K562 (cell line): ENCODE measurements around the gene PRM2. TPM values are rescaled to one million over a fixed set of nuclear protein-coding genes. Genes with fewer than 3 reads are reported as not detected.

ENCODE experiments used
- ATAC-seq: fragments of 200-7000 bp; cut with Tn5 transposase; 3 replicates; pipeline ENCODE4 v1.9.1; 2020; ENCODE audit warnings: moderate library complexity
- BruUV-seq: library from RNA; stranded (reverse); fragments of 400-500 nt; replicated peaks from 2 replicates; lab custom pipeline; 2021; lab: Mats Ljungman, UMichigan
- CTCF ChIA-PET: fragments of 300-600 bp; formaldehyde crosslinking; extraction: SDS; loops from one replicate; lab custom pipeline; 2021; ENCODE audit warnings: low intra/inter-chr PET ratio; lab: Yijun Ruan, JAX
- POLR2A ChIA-PET: fragments of 300-600, 350-650 bp; sonication (Branson Sonifier 250); formaldehyde crosslinking; extraction: SDS; loops from one replicate; lab custom pipeline; 2021; ENCODE audit warnings: antibody characterized with exemption, inconsistent platforms; lab: Yijun Ruan, JAX
- DNase-seq, 4 experiments: peaks; one replicate each; pipeline versions ENCODE4 v3.0.0 to v3.0.0-alpha.2; 2011 to 2018; ENCODE audit warnings: low spot score in 3 of 4, mixed read lengths in 3 of 4; ENCODE audit errors: extremely low read depth in 1 of 4
- FAIRE-seq: peaks from 2 replicates; lab custom pipeline; 2011; peaks lifted over from hg19 to GRCh38; lab: Jason Lieb, UNC
- H2AFZ ChIP-seq: 2 replicates; pipeline ENCODE4 v1.6.0; 2011; ENCODE audit warnings: low read depth, low read length, control low read depth, inconsistent platforms
- H3K27ac ChIP-seq: fragments of 200-600 bp; 3 replicates; pipeline ENCODE4 v1.8.0; 2011; ENCODE audit warnings: low read depth, mild to moderate bottlenecking, control low read depth, inconsistent platforms, low read length, moderate library complexity, mixed read lengths; ENCODE audit errors: extremely low read depth
- H3K27me3 ChIP-seq, 2 experiments: fragments of 300-600 bp in 1 of 2; 2 replicates in 1 of 2; 3 replicates in 1 of 2; pipeline versions ENCODE4 v1.6.0 to v1.8.0; 2011; ENCODE audit warnings: inconsistent platforms in 2 of 2, low read length in 2 of 2, mild to moderate bottlenecking in 1 of 2, mixed read lengths in 1 of 2, moderate library complexity in 1 of 2; ENCODE audit not compliant: control insufficient read depth in 2 of 2, insufficient read depth in 2 of 2
- H3K36me3 ChIP-seq: fragments of 300-600 bp; 3 replicates; pipeline ENCODE4 v1.8.0; 2011; ENCODE audit warnings: mild to moderate bottlenecking, low read length, inconsistent platforms; ENCODE audit not compliant: control insufficient read depth, insufficient read depth
- H3K4me1 ChIP-seq, 2 experiments: fragments of 200-600 bp in 1 of 2; replicated peaks in 1 of 2; 2 replicates in 1 of 2; 3 replicates in 1 of 2; pipeline versions ENCODE4 v1.5.1 to v1.8.0; 2011; ENCODE audit warnings: inconsistent platforms in 2 of 2, low read length in 2 of 2, mild to moderate bottlenecking in 1 of 2, mixed read lengths in 1 of 2, moderate library complexity in 1 of 2; ENCODE audit not compliant: control insufficient read depth in 2 of 2, insufficient read depth in 2 of 2
- H3K4me2 ChIP-seq: 2 replicates; pipeline ENCODE4 v1.6.1; 2011; ENCODE audit warnings: low read length, control low read depth, inconsistent platforms, mixed read lengths; ENCODE audit not compliant: insufficient read depth
- H3K4me3 ChIP-seq: fragments of 200-600 bp; sonication (generic), shearing (Covaris generic); 2 replicates; pipeline ENCODE4 v1.5.1; 2016; ENCODE audit warnings: control low read depth, inconsistent platforms
- H3K79me2 ChIP-seq: fragments of 200-600 bp; 3 replicates; pipeline ENCODE4 v1.8.0; 2011; ENCODE audit warnings: low read length, inconsistent platforms; ENCODE audit not compliant: control insufficient read depth, insufficient read depth
- H3K9ac ChIP-seq, 2 experiments: 2 replicates each; pipeline versions ENCODE4 v1.6.0 to v1.6.1; 2011; ENCODE audit warnings: low read depth in 2 of 2, low read length in 2 of 2, control low read depth in 1 of 2, inconsistent platforms in 1 of 2, mild to moderate bottlenecking in 1 of 2, mixed read lengths in 1 of 2; ENCODE audit not compliant: insufficient read depth in 1 of 2
- H3K9me1 ChIP-seq: one replicate; pipeline ENCODE4 v1.6.0; 2011; ENCODE audit warnings: inconsistent platforms, mild to moderate bottlenecking, low read length, moderate library complexity; ENCODE audit not compliant: control insufficient read depth, insufficient read depth
- H3K9me3 ChIP-seq: replicated peaks from 2 replicates; pipeline ENCODE4 v1.5.1; 2011; ENCODE audit warnings: low read depth, low read length, inconsistent platforms; ENCODE audit not compliant: control insufficient read depth, insufficient read depth
- H4K20me1 ChIP-seq: replicated peaks from 2 replicates; pipeline ENCODE4 v1.6.1; 2011; ENCODE audit warnings: low read length, inconsistent platforms, mixed read lengths; ENCODE audit not compliant: control insufficient read depth, insufficient read depth
- ATF6 ChIP-seq: sonication (generic); formaldehyde crosslinking; IDR thresholded peaks from 2 replicates; pipeline ENCODE4 v1.4.0; 2020; ENCODE audit warnings: mild to moderate bottlenecking, missing genetic modification reagents
- ATF7 ChIP-seq: fragments of 450-650 bp; IDR thresholded peaks from 2 replicates; pipeline ENCODE4 v1.7.1; 2014; ENCODE audit warnings: mild to moderate bottlenecking, moderate library complexity
- BHLHE40 ChIP-seq: IDR thresholded peaks from 2 replicates; pipeline ENCODE4 v1.6.1; 2011; ENCODE audit warnings: low read length, improper control_type of control experiment
- CXXC5 ChIP-seq: fragments of 250-450 bp; sonication (Bioruptor Pico); IDR thresholded peaks from 2 replicates; pipeline ENCODE4 v1.8.0; 2022; ENCODE audit warnings: inconsistent platforms, mild to moderate bottlenecking, moderate library complexity
- ELF2 ChIP-seq: fragments of 250-450 bp; sonication (Bioruptor Pico); IDR thresholded peaks from 2 replicates; pipeline ENCODE4 v1.5.0; 2021; ENCODE audit warnings: mild to moderate bottlenecking
- NR4A1 ChIP-seq, 2 experiments: fragments of 250-450 bp in 1 of 2; fragments of 450-650 bp in 1 of 2; sonication (Bioruptor Pico) in 1 of 2; IDR thresholded peaks; 2 replicates each; pipeline versions ENCODE4 v1.4.0 to v1.6.1; 2016 to 2020; ENCODE audit warnings: mild to moderate bottlenecking in 2 of 2, missing compliant biosample characterization in 1 of 2, missing genetic modification characterization in 1 of 2, moderate library complexity in 1 of 2
- THRB ChIP-seq: fragments of 450-650 bp; formaldehyde crosslinking; conservative IDR thresholded peaks from 2 replicates; pipeline ENCODE4 v1.4.0; 2022; ENCODE audit warnings: mild to moderate bottlenecking, missing genetic modification characterization
- USF2 ChIP-seq: sonication (generic); formaldehyde crosslinking; IDR thresholded peaks from 2 replicates; pipeline ENCODE4 v1.5.0; 2020; ENCODE audit warnings: missing genetic modification reagents
- ZNF12 ChIP-seq: sonication (generic); formaldehyde crosslinking; IDR thresholded peaks from 2 replicates; pipeline ENCODE4 v1.4.0; 2020; ENCODE audit warnings: mild to moderate bottlenecking, missing genetic modification reagents
- ZNF175 ChIP-seq: fragments of 200-800 bp; sonication (Bioruptor generic); IDR thresholded peaks from 2 replicates; pipeline ENCODE4 v1.6.1; 2016; ENCODE audit warnings: low read depth, mild to moderate bottlenecking, missing genetic modification characterization, missing compliant biosample characterization
- ZNF592 ChIP-seq: fragments of 450-650 bp; IDR thresholded peaks from 2 replicates; pipeline ENCODE4 v1.6.1; 2017; ENCODE audit warnings: antibody characterized with exemption, mild to moderate bottlenecking
- ZNF75A ChIP-seq: fragments of 450-650 bp; formaldehyde crosslinking; IDR thresholded peaks from 2 replicates; pipeline ENCODE4 v1.4.0; 2020; ENCODE audit warnings: mild to moderate bottlenecking
- WGBS: fragments of 100-300 bp; shearing (Covaris generic); methylation state at CpG from one replicate; pipeline ENCODE4 v1.1.6; 2016; ENCODE audit warnings: low coverage, mixed read lengths; ENCODE audit not compliant: insufficient coverage; ENCODE audit errors: missing lambda C conversion rate; 5-methylcytosine and 5-hydroxymethylcytosine counted together
- in situ Hi-C: fragments of 300-500 bp; cut with MboI; formaldehyde crosslinking; loops from 4 replicates; pipeline ENCODE4 v1.15.0; 2018; ENCODE audit warnings: inconsistent platforms, mixed read lengths
- intact Hi-C: fragments of 100-400 bp; cut with micrococcal nuclease; formaldehyde crosslinking; loops from 2 replicates; pipeline ENCODE4 v1.14.2; 2022
- polyA plus RNA-seq, 8 experiments: library from polyadenylated mRNA; depleted of rRNA in 4 of 8; stranded (reverse) in 5 of 8; unstranded in 3 of 8; fragments of >200 nt; fragmentation: Nextera tagmentation in 2 of 8; fragmentation: Illumina TruSeq in 1 of 8; extraction: Ambion mirVana in 2 of 8; extraction: Trizol in 1 of 8; gene quantifications; 2 replicates each; pipeline versions ENCODE4 v1.2.1 to v1.2.3, GENCODE V29; 2011 to 2014; ENCODE audit warnings: inconsistent platforms in 1 of 8, missing spikeins in 1 of 8
- total RNA-seq, 7 experiments: library from RNA; depleted of rRNA in 6 of 7; stranded (reverse); fragments of >200 nt in 6 of 7; fragmentation: Illumina TruSeq in 2 of 7; extraction: Trizol in 2 of 7; gene quantifications; 2 replicates each; pipeline versions ENCODE4 v1.2.1 to v1.2.3, GENCODE V29; 2011 to 2021; ENCODE audit warnings: low replicate concordance in 1 of 7

The PRM2 gene
- total and polyA plus RNA-seq, 9 of the 15 experiments (the other 6 are each of a cell fraction or from before 2014, with no cell fraction given) = not detected

- FAIRE-seq (no peak), ATAC-seq (no peak), DNase-seq (peak; percentile 52 to 67 (median 64))
- intact Hi-C loops = no loop called here
- no TSS peak for BruUV-seq
- 54% methylated on average over 8 of the region's 10 CpGs for WGBS
- peaks cover 37 to 46% of the 10 kb centered on the region in 2 experiments for H3K4me1 ChIP-seq
- no peak overlapping the region for H3K4me3 ChIP-seq
- H3K4me2 ChIP-seq = peak overlapping the region; percentile 19
- no peaks in the 10 kb centered on the region for H3K36me3 ChIP-seq
- H4K20me1 ChIP-seq = no peaks in the 10 kb centered on the region
- ChIA-PET CTCF (interaction anchor here (0.6 kb wide), 1 partner anchor 39 kb away, joined by 3 read pairs; no protein-coding TSS in a partner anchor), POLR2A (interaction anchor here (0.6 kb wide), 1 partner anchor 13 kb away, joined by 3 read pairs; no protein-coding TSS in a partner anchor)
- no peaks in the 10 kb centered on the region for H3K9me1 ChIP-seq
- in situ Hi-C loops = no loop called here
- H3K9me3 ChIP-seq = no peaks in the 10 kb centered on the region
- H3K27ac ChIP-seq = peak overlapping the region; percentile 68
- H3K9ac ChIP-seq = peak overlapping the region; percentile 44 to 90; a peak in 3 of 4 replicates
- H3K79me2 ChIP-seq = no peaks in the 10 kb centered on the region
- H3K27me3 ChIP-seq = no peaks in the 10 kb centered on the region
- H2AFZ ChIP-seq = peak overlapping the region; percentile 98
- TF ChIP-seq BHLHE40 = 0 out of 2 replicates have a peak, but pooled peaks have one; percentile 38
- TF ChIP-seq ATF6 = peak; percentile 31; the same call in 1 of the 2 replicates
- 0 out of 2 replicates have a peak, but pooled peaks have one; percentile 3 for TF ChIP-seq ATF7
- 0 out of 2 replicates have a peak, but pooled peaks have one; percentile 47 for TF ChIP-seq ZNF175 (CRISPR knock-in tag)
- TF ChIP-seq NR4A1 (CRISPR knock-in tag; IDR thresholded peaks at IDR 0.05) = peak; percentile 63; the same call in 1 of the 2 replicates
- TF ChIP-seq NR4A1 (tag; IDR thresholded peaks at IDR 0.05) = peak; percentile 36
- peak; percentile 92 for TF ChIP-seq ZNF592
- peak; percentile 50; the same call in 1 of the 2 replicates for TF ChIP-seq ZNF12
- peak; percentile 63 for TF ChIP-seq USF2 (CRISPR knock-in tag)
- TF ChIP-seq ELF2 (CRISPR knock-in tag) = 0 out of 2 replicates have a peak, but pooled peaks have one; percentile 25
- no peak for TF ChIP-seq ZNF75A (CRISPR knock-in tag)
- TF ChIP-seq THRB (CRISPR knock-in tag) = no peak
- peak; percentile 70 for TF ChIP-seq CXXC5 (CRISPR knock-in tag)
Observed at GRCh38 chr16:11231367-11231970, 44.8 kb downstream of the PRM2 start.
